Nephron (organoid): ENCODE data around the gene WNT9A.

ENCODE experiments used
- H3K27ac Mint-ChIP-seq, 3 experiments: 2 replicates each; pipeline ENCODE4 v1.8.0; 2020; ENCODE audit warnings: mixed read lengths in 3 of 3, mild to moderate bottlenecking in 2 of 3, moderate library complexity in 1 of 3
- H3K27me3 Mint-ChIP-seq: 2 replicates; pipeline ENCODE4 v1.8.0; 2021; ENCODE audit warnings: low read depth, mild to moderate bottlenecking, moderate library complexity, mixed read lengths
- H3K36me3 Mint-ChIP-seq: 2 replicates; pipeline ENCODE4 v1.8.0; 2020; ENCODE audit warnings: low read depth, mixed read lengths
- H3K4me1 Mint-ChIP-seq: 2 replicates; pipeline ENCODE4 v1.8.0; 2020; ENCODE audit warnings: mixed read lengths
- H3K4me3 Mint-ChIP-seq, 3 experiments: 2 replicates each; pipeline ENCODE4 v1.8.0; 2020; ENCODE audit warnings: mild to moderate bottlenecking in 3 of 3, mixed read lengths in 3 of 3, moderate library complexity in 2 of 3
- H3K9me3 Mint-ChIP-seq: 2 replicates; pipeline ENCODE4 v1.8.0; 2020; ENCODE audit warnings: mixed read lengths
- CTCF ChIP-seq, 3 experiments: fragments of 200-600 bp; sonication (generic); IDR thresholded peaks; one replicate each; pipeline ENCODE4 v1.5.0; 2021; ENCODE audit warnings: antibody characterized with exemption in 3 of 3; ENCODE audit not compliant: unreplicated experiment in 3 of 3

The WNT9A gene

GRCh38 chr1:227926896-227927885, 20.5 kb downstream of the WNT9A start:
- no peak overlapping the region for H3K4me3 Mint-ChIP-seq
- no peaks in the 10 kb centered on the region for H3K36me3 Mint-ChIP-seq
- H3K27me3 Mint-ChIP-seq, result no peaks in the 10 kb centered on the region
- H3K9me3 Mint-ChIP-seq, result no peaks in the 10 kb centered on the region
- H3K27ac Mint-ChIP-seq, result no peak overlapping the region
- TF ChIP-seq CTCF (IDR thresholded peaks at IDR 0.05; ENCODE audit: unreplicated experiment in 3 of 3), result no peak
- H3K4me1 Mint-ChIP-seq, result peaks cover 23% of the 10 kb centered on the region

GRCh38 chr1:227926216-227926791, 21.4 kb downstream of the WNT9A start:
- Mint-ChIP-seq H3K36me3 (no peaks in the 10 kb centered on the region), H3K27ac (no peak overlapping the region), H3K9me3 (no peaks in the 10 kb centered on the region), H3K4me3 (no peak overlapping the region), H3K27me3 (no peaks in the 10 kb centered on the region), H3K4me1 (peaks cover 19% of the 10 kb centered on the region)
- no peak for TF ChIP-seq CTCF (IDR thresholded peaks at IDR 0.05; ENCODE audit: unreplicated experiment in 3 of 3)

- Mint-ChIP-seq H3K36me3 (no peaks in the 10 kb centered on the region), H3K9me3 (no peaks in the 10 kb centered on the region), H3K27ac (no peak overlapping the region), H3K4me3 (no peak overlapping the region), H3K4me1 (peaks cover 15% of the 10 kb centered on the region), H3K27me3 (no peaks in the 10 kb centered on the region)
- TF ChIP-seq CTCF (IDR thresholded peaks at IDR 0.05; ENCODE audit: unreplicated experiment in 3 of 3), result no peak
Observed at GRCh38 chr1:227925582-227926198, 22.0 kb downstream of the WNT9A start.

DNA sequence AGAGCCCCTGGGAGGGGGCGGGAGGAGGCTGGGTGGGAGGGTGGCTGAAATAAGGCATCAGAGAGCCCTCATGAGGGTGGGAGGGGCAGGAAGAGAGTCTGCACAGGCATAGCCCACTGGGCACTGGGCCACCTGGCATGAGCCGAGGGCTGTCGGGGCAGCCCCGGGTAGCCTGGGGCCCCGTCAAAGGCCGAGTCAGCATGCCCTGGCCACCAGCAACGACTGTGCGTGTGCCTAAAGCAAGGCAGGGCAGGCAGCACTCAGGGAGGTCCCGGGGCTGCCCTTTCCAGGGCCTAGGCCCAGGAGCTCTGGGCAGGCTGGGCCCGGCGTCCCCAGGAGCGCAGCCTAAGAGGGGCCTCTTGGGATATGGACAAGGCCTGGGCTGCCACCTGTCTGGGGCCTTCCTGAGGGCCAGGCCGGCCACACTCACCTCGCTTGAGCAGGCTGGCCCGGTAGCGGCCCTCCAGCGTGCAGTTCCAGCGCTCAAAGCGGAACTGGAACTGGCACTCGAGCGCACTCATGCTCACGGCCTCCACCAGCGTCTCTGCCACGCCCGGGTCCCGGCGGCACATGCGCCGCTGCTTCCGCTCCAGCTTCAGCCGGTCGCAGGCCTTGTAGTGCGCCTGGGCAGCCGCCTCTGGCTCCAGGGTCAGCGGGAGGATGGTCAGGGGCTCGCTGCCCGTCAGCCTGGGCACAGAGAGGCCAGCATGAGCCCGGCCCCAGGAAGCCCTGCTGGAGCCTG, 22.7 kb downstream of the WNT9A start:
- no peak for TF ChIP-seq CTCF (IDR thresholded peaks at IDR 0.05; ENCODE audit: unreplicated experiment in 3 of 3)

DNA sequence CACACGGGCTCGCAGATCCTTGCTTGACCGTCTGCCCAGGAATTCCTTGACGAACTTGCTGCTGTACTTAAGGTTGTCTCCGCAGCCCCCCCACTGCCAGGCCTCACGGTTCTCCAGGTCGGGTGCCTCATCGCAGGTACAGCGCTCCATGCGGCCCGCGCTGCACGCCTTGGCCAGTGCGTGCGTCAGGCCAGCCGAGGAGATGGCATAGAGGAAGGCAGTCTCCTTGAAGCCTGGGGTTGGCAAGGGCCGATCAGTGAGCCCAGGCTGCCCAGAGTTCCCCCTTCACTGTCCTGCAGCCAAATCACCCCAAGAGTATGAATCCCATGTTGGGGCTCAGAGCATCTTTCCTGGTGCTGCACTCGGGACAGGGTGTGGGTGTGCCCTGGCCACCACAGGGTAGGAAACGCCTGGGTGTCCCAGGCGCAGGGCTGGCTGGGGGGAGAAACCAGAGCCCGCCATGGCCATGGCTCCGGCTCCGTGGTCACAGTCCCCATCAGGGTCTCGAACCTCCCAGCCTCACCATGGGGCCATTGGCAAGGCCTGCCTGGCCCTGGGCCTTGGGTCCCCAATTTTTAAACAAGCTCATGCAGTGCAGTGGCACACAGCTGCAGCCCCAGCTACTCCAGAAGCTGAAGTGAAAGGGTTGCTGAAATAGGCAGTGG, 23.4 kb downstream of the WNT9A start:
- Mint-ChIP-seq H3K36me3 (no peaks in the 10 kb centered on the region), H3K4me3 (no peak overlapping the region), H3K27ac (no peak overlapping the region), H3K27me3 (no peaks in the 10 kb centered on the region), H3K9me3 (no peaks in the 10 kb centered on the region), H3K4me1 (peaks cover 21% of the 10 kb centered on the region)
- TF ChIP-seq CTCF (IDR thresholded peaks at IDR 0.05; ENCODE audit: unreplicated experiment in 3 of 3), result no peak

More for the DNA sequence above, 22.7 kb downstream of the WNT9A start:
- Mint-ChIP-seq H3K9me3 (no peaks in the 10 kb centered on the region), H3K36me3 (no peaks in the 10 kb centered on the region), H3K27me3 (no peaks in the 10 kb centered on the region), H3K4me3 (no peak overlapping the region), H3K27ac (no peak overlapping the region), H3K4me1 (peaks cover 15% of the 10 kb centered on the region)
